ENCODE measurements around the gene TRPM1. TPM values are rescaled to one million over a fixed set of nuclear protein-coding genes. Genes with fewer than 3 reads are reported as not detected.

TRPM1 gene
- total RNA-seq, 1 experiment from 2014 or later: 0.77 TPM

GRCh38 chr15:30956216-30957124, 145.1 kb downstream of the TRPM1 start (continued):
- no peak for TF ChIP-seq IRF1 (CRISPR knock-in tag; IDR thresholded peaks at IDR 0.05)
- no peak for TF ChIP-seq CDX4 (CRISPR knock-in tag; IDR thresholded peaks at IDR 0.05; ENCODE audit: borderline replicate concordance)
- TF ChIP-seq OVOL2 (CRISPR knock-in tag; IDR thresholded peaks at IDR 0.05; ENCODE audit: borderline replicate concordance): no peak

DNA sequence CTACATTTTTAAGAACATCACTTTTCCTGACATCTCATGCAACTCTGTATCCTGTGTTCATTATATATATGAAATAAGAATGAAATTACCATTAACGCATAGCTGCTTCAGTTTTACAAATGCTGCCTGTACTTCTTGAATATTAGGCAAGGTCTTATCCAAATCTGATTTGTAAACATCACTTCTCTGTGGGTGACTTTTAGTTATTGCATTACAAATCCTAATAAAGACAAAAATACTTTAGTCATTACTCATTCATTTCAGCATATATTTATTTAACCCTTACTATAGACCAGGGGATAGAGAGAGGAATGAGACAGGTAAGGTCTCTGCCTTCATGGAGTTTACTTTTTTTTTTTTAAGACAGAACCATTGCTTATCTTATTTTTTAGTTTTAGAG, 146.9 kb downstream of the TRPM1 start:
- CTCF ChIA-PET: no interaction called here
- POLR2A ChIA-PET: no interaction called here
- H3K27me3 Mint-ChIP-seq (ENCODE audit: low read depth): no peaks in the 10 kb centered on the region
- no peak overlapping the region for H3K27ac Mint-ChIP-seq
- ATAC-seq (no peak), DNase-seq (ENCODE audit: low spot score) (no peak)
- peaks cover 69% of the 10 kb centered on the region for H3K36me3 Mint-ChIP-seq
- TF ChIP-seq, protein P1, sequence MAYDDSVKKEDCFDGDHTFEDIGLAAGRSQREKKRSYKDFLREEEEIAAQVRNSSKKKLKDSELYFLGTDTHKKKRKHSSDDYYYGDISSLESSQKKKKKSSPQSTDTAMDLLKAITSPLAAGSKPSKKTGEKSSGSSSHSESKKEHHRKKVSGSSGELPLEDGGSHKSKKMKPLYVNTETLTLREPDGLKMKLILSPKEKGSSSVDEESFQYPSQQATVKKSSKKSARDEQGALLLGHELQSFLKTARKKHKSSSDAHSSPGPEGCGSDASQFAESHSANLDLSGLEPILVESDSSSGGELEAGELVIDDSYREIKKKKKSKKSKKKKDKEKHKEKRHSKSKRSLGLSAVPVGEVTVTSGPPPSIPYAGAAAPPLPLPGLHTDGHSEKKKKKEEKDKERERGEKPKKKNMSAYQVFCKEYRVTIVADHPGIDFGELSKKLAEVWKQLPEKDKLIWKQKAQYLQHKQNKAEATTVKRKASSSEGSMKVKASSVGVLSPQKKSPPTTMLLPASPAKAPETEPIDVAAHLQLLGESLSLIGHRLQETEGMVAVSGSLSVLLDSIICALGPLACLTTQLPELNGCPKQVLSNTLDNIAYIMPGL (CRISPR knock-in tag; IDR thresholded peaks at IDR 0.05): no peak
- TF ChIP-seq, protein P2, sequence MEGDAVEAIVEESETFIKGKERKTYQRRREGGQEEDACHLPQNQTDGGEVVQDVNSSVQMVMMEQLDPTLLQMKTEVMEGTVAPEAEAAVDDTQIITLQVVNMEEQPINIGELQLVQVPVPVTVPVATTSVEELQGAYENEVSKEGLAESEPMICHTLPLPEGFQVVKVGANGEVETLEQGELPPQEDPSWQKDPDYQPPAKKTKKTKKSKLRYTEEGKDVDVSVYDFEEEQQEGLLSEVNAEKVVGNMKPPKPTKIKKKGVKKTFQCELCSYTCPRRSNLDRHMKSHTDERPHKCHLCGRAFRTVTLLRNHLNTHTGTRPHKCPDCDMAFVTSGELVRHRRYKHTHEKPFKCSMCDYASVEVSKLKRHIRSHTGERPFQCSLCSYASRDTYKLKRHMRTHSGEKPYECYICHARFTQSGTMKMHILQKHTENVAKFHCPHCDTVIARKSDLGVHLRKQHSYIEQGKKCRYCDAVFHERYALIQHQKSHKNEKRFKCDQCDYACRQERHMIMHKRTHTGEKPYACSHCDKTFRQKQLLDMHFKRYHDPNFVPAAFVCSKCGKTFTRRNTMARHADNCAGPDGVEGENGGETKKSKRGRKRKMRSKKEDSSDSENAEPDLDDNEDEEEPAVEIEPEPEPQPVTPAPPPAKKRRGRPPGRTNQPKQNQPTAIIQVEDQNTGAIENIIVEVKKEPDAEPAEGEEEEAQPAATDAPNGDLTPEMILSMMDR (IDR thresholded peaks at IDR 0.05): no peak
- no peak for TF ChIP-seq GRHL2 (CRISPR knock-in tag; IDR thresholded peaks at IDR 0.05; ENCODE audit: insufficient replicate concordance, severe bottlenecking)
- no peak for TF ChIP-seq ETV6 (CRISPR knock-in tag; IDR thresholded peaks at IDR 0.05)
- TF ChIP-seq, protein P3, sequence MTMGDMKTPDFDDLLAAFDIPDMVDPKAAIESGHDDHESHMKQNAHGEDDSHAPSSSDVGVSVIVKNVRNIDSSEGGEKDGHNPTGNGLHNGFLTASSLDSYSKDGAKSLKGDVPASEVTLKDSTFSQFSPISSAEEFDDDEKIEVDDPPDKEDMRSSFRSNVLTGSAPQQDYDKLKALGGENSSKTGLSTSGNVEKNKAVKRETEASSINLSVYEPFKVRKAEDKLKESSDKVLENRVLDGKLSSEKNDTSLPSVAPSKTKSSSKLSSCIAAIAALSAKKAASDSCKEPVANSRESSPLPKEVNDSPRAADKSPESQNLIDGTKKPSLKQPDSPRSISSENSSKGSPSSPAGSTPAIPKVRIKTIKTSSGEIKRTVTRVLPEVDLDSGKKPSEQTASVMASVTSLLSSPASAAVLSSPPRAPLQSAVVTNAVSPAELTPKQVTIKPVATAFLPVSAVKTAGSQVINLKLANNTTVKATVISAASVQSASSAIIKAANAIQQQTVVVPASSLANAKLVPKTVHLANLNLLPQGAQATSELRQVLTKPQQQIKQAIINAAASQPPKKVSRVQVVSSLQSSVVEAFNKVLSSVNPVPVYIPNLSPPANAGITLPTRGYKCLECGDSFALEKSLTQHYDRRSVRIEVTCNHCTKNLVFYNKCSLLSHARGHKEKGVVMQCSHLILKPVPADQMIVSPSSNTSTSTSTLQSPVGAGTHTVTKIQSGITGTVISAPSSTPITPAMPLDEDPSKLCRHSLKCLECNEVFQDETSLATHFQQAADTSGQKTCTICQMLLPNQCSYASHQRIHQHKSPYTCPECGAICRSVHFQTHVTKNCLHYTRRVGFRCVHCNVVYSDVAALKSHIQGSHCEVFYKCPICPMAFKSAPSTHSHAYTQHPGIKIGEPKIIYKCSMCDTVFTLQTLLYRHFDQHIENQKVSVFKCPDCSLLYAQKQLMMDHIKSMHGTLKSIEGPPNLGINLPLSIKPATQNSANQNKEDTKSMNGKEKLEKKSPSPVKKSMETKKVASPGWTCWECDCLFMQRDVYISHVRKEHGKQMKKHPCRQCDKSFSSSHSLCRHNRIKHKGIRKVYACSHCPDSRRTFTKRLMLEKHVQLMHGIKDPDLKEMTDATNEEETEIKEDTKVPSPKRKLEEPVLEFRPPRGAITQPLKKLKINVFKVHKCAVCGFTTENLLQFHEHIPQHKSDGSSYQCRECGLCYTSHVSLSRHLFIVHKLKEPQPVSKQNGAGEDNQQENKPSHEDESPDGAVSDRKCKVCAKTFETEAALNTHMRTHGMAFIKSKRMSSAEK (CRISPR knock-in tag; IDR thresholded peaks at IDR 0.05; ENCODE audit: borderline replicate concordance): no peak
- TF ChIP-seq, protein P4, sequence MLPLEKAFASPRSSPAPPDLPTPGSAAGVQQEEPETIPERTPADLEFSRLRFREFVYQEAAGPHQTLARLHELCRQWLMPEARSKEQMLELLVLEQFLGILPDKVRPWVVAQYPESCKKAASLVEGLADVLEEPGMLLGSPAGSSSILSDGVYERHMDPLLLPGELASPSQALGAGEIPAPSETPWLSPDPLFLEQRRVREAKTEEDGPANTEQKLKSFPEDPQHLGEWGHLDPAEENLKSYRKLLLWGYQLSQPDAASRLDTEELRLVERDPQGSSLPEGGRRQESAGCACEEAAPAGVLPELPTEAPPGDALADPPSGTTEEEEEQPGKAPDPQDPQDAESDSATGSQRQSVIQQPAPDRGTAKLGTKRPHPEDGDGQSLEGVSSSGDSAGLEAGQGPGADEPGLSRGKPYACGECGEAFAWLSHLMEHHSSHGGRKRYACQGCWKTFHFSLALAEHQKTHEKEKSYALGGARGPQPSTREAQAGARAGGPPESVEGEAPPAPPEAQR (CRISPR knock-in tag; IDR thresholded peaks at IDR 0.05): no peak
- TF ChIP-seq, protein P5, sequence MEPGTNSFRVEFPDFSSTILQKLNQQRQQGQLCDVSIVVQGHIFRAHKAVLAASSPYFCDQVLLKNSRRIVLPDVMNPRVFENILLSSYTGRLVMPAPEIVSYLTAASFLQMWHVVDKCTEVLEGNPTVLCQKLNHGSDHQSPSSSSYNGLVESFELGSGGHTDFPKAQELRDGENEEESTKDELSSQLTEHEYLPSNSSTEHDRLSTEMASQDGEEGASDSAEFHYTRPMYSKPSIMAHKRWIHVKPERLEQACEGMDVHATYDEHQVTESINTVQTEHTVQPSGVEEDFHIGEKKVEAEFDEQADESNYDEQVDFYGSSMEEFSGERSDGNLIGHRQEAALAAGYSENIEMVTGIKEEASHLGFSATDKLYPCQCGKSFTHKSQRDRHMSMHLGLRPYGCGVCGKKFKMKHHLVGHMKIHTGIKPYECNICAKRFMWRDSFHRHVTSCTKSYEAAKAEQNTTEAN (CRISPR knock-in tag; IDR thresholded peaks at IDR 0.05): no peak
- TF ChIP-seq GABPB1 (CRISPR knock-in tag; IDR thresholded peaks at IDR 0.05): no peak
- no peak for TF ChIP-seq ATF2 (CRISPR knock-in tag; IDR thresholded peaks at IDR 0.05; ENCODE audit: borderline replicate concordance, low read depth)
- no peak for TF ChIP-seq MXD4 (CRISPR knock-in tag; IDR thresholded peaks at IDR 0.05; ENCODE audit: borderline replicate concordance)
- H3K4me3 Mint-ChIP-seq: no peak overlapping the region
- H3K4me1 Mint-ChIP-seq: 0 out of 2 replicates have a peak, but pooled peaks cover 2% of the 10 kb centered on the region
- peaks cover under 1% of the 10 kb centered on the region; the same call in 1 of the 2 replicates for H3K9me3 Mint-ChIP-seq

Data from WTC11 (cell line).